ENCODE measurements around the gene ELL. TPM values are rescaled to one million over a fixed set of nuclear protein-coding genes. Genes with fewer than 3 reads are reported as not detected.

The ELL gene
- total RNA-seq, 1 donor from 2014 or later = 30.5 TPM

DNA sequence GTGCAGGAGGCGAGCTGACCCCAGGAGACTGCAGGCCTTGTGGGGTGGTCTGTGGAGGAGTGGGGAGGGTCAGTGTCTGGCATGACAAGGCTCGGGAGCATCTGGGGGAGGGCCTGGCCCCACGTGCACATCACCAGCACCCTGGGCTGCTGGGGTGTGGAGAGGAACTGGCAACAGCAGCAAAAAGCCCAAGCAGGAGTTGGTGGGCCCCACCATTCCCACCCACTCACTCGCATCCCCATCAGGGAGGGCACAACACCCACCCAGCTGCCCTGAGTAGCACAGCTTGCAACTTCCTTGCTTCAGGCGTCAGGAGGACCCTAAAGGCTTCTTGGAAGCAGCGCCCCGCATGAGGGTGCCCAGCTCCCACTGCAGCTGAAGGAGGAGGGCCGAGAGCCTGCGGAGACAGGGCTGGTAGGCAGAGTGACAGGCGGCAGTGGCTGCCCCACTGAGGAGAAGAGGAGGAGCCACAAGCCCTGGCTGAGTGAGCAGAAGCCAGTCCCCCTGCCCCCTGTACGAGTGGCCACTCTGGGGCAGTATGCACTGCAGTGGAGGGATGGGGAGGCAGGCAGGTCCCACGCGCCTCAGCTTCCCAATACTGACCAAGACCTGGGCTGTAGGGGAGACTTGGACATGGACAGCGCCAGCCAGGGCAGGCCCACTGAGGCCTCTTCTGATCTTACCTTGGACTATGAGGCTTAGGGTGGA, 26.5 kb downstream of the ELL start:
- Histone ChIP-seq H3K27ac (no peak overlapping the region), H3K27me3 (no peaks in the 10 kb centered on the region), H3K4me1 (peaks cover 12 to 48% of the 10 kb centered on the region in 2 donors), H3K9me3 (no peaks in the 10 kb centered on the region), H3K4me3 (no peak overlapping the region), H3K36me3 (no peaks in the 10 kb centered on the region)
- no peak for TF ChIP-seq CTCF (IDR thresholded peaks at IDR 0.05)
- intact Hi-C loops (cut with DNase I) = no loop called here
- DNase-seq (ENCODE audit: low spot score in 2 of 2) = no peak

GRCh38 chr19:18494267-18494607, 27.6 kb downstream of the ELL start:
- Histone ChIP-seq H3K27me3 (no peaks in the 10 kb centered on the region), H3K9me3 (no peaks in the 10 kb centered on the region), H3K4me3 (no peak overlapping the region), H3K36me3 (no peaks in the 10 kb centered on the region), H3K27ac (peak overlapping the region; percentile 19 to 26), H3K4me1 (peaks cover 4 to 38% of the 10 kb centered on the region in 2 donors)
- TF ChIP-seq CTCF (IDR thresholded peaks at IDR 0.05) = no peak
- intact Hi-C loops (cut with DNase I) = no loop called here
- no peak for DNase-seq (ENCODE audit: low spot score in 2 of 2)

- no peaks in the 10 kb centered on the region for H3K36me3 ChIP-seq
- intact Hi-C loops (cut with DNase I) = no loop called here
- H3K27ac ChIP-seq = peak overlapping the region; percentile 19 to 26
- H3K4me3 ChIP-seq = no peak overlapping the region
- H3K27me3 ChIP-seq = no peaks in the 10 kb centered on the region
- H3K9me3 ChIP-seq = no peaks in the 10 kb centered on the region
- no peak for DNase-seq (ENCODE audit: low spot score in 2 of 2)
- TF ChIP-seq CTCF (IDR thresholded peaks at IDR 0.05) = no peak
- H3K4me1 ChIP-seq = peaks cover 4 to 37% of the 10 kb centered on the region in 2 donors
Observed at GRCh38 chr19:18493440-18494266, 28.2 kb downstream of the ELL start.

DNA sequence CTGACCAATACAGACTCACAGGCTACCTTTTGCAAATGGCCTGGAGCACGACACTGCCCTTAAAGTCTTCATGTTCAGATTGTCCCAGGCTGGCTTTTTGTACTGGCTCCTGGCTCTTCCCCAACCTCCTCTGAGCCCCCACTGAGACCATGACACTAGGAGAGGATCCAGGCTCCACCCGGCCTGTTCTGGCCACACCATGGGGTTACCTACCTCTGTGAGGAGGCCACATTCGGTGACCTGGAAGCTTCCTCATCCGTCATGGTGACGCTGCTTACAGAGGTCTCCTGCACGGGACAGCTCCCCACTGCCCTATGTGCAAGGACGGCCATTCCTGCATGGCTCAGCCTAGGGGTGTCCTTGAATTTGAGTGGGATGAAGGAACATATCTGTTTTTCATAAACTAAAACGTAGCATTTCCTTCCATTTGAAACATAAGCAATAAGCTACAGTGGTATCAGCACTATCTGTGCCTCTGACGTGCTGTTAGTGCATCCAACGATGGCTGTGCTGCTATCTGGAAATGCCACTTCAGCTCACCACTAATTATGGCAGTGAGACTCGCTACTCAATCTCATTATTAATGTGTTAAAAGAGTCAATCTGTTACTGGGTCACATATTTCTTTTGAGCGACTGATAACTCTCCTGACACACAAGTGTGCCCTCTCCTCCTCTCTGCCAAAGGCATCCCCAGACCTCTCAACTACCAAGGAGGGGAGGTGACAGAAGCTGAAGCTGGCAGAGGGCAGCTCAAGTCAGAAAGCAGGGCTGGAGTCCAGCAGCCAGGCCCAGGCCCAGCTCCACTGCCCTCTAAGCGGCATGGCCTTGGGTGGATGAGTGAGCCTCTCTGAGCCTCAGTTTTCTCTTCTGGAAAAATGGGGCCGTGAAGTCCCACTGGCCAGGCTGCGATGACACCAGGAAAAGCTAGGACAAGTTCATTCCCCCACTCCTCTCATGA, 29.6 kb downstream of the ELL start:
- Histone ChIP-seq H3K27me3 (no peaks in the 10 kb centered on the region), H3K4me3 (no peak overlapping the region), H3K9me3 (no peaks in the 10 kb centered on the region), H3K27ac (no peak overlapping the region), H3K4me1 (peaks cover 4 to 41% of the 10 kb centered on the region in 2 donors), H3K36me3 (no peaks in the 10 kb centered on the region)
- intact Hi-C loops (cut with DNase I) = no loop called here
- TF ChIP-seq CTCF (IDR thresholded peaks at IDR 0.05) = no peak
- no peak for DNase-seq (ENCODE audit: low spot score in 2 of 2)

- Histone ChIP-seq H3K27me3 (no peaks in the 10 kb centered on the region), H3K9me3 (no peaks in the 10 kb centered on the region), H3K27ac (no peak overlapping the region), H3K4me3 (no peak overlapping the region), H3K36me3 (no peaks in the 10 kb centered on the region), H3K4me1 (peaks cover 4 to 50% of the 10 kb centered on the region in 2 donors)
- no peak for DNase-seq (ENCODE audit: low spot score in 2 of 2)
- TF ChIP-seq CTCF (IDR thresholded peaks at IDR 0.05) = no peak
- intact Hi-C loops (cut with DNase I) = no loop called here
Observed at GRCh38 chr19:18490728-18491127, 31.1 kb downstream of the ELL start.
